Measurements from ENCODE around the gene VPS72.

Gene VPS72

DNA sequence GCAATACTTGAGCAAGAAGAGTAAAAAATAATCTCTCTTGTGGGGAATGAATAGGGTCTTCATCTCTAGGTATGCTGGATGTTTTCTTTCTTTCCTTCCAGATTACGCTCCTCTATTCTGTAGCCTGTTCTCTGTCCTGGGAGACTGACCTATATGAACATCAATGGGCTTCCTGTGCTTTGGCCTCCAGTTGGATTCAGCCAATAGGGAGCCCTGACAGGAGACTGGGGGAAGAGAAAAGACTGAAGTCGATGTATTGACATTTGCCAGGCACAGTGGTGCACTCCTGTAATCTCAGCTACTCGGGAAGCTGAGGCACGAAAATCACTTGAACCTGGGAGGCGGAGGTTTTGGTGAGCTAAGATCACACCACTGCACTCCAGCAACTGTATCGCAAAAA is 61.2 kb downstream of the VPS72 start:
- TF ChIP-seq, protein P1, sequence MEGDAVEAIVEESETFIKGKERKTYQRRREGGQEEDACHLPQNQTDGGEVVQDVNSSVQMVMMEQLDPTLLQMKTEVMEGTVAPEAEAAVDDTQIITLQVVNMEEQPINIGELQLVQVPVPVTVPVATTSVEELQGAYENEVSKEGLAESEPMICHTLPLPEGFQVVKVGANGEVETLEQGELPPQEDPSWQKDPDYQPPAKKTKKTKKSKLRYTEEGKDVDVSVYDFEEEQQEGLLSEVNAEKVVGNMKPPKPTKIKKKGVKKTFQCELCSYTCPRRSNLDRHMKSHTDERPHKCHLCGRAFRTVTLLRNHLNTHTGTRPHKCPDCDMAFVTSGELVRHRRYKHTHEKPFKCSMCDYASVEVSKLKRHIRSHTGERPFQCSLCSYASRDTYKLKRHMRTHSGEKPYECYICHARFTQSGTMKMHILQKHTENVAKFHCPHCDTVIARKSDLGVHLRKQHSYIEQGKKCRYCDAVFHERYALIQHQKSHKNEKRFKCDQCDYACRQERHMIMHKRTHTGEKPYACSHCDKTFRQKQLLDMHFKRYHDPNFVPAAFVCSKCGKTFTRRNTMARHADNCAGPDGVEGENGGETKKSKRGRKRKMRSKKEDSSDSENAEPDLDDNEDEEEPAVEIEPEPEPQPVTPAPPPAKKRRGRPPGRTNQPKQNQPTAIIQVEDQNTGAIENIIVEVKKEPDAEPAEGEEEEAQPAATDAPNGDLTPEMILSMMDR (IDR thresholded peaks at IDR 0.05; ENCODE audit: low read depth, low read length) = no peak
- H3K4me3 ChIP-seq (ENCODE audit: low read depth, low read length) = no peak overlapping the region
